Mucosa of rectum (tissue), 2 donors: ENCODE measurements around the gene SLC44A1.

Experiments
- H3K27ac ChIP-seq, 2 donors: one replicate each; pipeline ENCODE4 v1.7.0; 2013; ENCODE audit warnings: inconsistent platforms in 2 of 2, low read depth in 2 of 2, low read length in 2 of 2
- H3K27me3 ChIP-seq, 2 donors: one replicate each; pipeline ENCODE4 v1.7.0; 2013; ENCODE audit warnings: low read length in 2 of 2; ENCODE audit not compliant: control insufficient read depth in 2 of 2, insufficient read depth in 2 of 2
- H3K36me3 ChIP-seq, 2 donors: one replicate each; pipeline ENCODE4 v1.7.0; 2013; ENCODE audit warnings: low read length in 2 of 2; ENCODE audit not compliant: control insufficient read depth in 2 of 2, insufficient read depth in 2 of 2
- H3K4me1 ChIP-seq, 2 donors: one replicate each; pipeline ENCODE4 v1.7.0; 2013; ENCODE audit warnings: low read length in 2 of 2, mild to moderate bottlenecking in 1 of 2; ENCODE audit not compliant: control insufficient read depth in 2 of 2, insufficient read depth in 2 of 2
- H3K4me3 ChIP-seq, 2 donors: one replicate each; pipeline ENCODE4 v1.7.0; 2013; ENCODE audit warnings: low read length in 2 of 2
- H3K9ac ChIP-seq, 2 donors: one replicate each; pipeline ENCODE4 v1.7.0; 2013; ENCODE audit warnings: low read length in 2 of 2, low read depth in 1 of 2, mild to moderate bottlenecking in 1 of 2
- H3K9me3 ChIP-seq, 2 donors: one replicate each; pipeline ENCODE4 v1.7.0; 2013; ENCODE audit warnings: low read length in 2 of 2; ENCODE audit not compliant: control insufficient read depth in 2 of 2
- donor health status: healthy.
- donor health status: Normal muscosa, but diverticular disease.

The SLC44A1 gene

GRCh38 chr9:105457560-105458294 is 213.3 kb downstream of the SLC44A1 start:
- H3K4me1 ChIP-seq: no peaks in the 10 kb centered on the region
- no peak overlapping the region for H3K4me3 ChIP-seq
- H3K9me3 ChIP-seq: no peaks in the 10 kb centered on the region
- H3K9ac ChIP-seq: no peak overlapping the region
- H3K27me3 ChIP-seq: no peaks in the 10 kb centered on the region
- no peak overlapping the region for H3K27ac ChIP-seq
- H3K36me3 ChIP-seq: no peaks in the 10 kb centered on the region

DNA sequence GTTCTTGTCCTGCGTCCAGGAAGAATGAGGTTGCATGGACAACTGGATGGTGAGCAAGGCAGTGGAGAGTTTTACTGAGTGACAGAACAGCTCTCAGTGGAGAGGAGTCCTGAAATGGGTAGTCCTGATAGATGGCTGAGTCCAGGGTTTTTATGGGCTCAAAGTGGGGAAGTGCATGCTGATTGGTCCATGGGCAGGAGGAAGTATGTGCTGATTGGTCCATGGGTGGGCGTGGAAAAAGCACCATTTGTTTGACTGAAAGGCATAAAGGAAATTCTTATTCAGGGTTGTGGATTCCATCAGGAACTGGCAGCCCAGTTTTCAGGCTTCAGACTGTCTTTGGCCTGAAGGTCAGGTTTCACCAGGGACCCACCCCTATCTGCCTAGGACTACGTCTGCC is 214.0 kb downstream of the SLC44A1 start:
- Histone ChIP-seq H3K27ac (no peak overlapping the region), H3K4me3 (no peak overlapping the region), H3K27me3 (no peaks in the 10 kb centered on the region), H3K4me1 (no peaks in the 10 kb centered on the region), H3K36me3 (no peaks in the 10 kb centered on the region), H3K9me3 (no peaks in the 10 kb centered on the region), H3K9ac (no peak overlapping the region)

DNA sequence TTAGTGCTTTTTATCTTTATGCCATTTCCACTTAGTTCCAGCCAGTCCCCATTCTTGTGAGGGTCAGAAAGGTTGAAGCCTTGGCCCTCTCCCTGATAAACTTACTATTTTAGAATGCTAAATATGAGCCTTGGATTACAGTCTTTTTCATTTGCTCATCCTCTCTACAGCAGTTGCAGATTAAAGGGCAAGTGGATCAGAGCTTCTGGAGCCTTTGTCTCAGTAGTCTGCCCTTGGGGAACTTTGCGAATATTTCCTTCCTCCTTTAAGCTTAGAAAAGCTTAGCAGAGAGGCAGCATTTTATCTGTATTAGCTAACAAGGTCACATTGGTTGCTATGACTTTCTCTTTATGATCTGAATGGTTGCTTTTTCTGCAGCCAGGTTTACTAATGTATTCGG is 214.9 kb downstream of the SLC44A1 start:
- Histone ChIP-seq H3K27ac (no peak overlapping the region), H3K9me3 (no peaks in the 10 kb centered on the region), H3K36me3 (no peaks in the 10 kb centered on the region), H3K9ac (no peak overlapping the region), H3K4me1 (no peaks in the 10 kb centered on the region), H3K4me3 (no peak overlapping the region), H3K27me3 (no peaks in the 10 kb centered on the region)

GRCh38 chr9:105466898-105467455 is 222.5 kb downstream of the SLC44A1 start:
- no peak overlapping the region for H3K27ac ChIP-seq
- H3K27me3 ChIP-seq: no peaks in the 10 kb centered on the region
- no peaks in the 10 kb centered on the region for H3K9me3 ChIP-seq
- H3K4me3 ChIP-seq: no peak overlapping the region
- no peaks in the 10 kb centered on the region for H3K4me1 ChIP-seq
- H3K36me3 ChIP-seq: peaks cover 5 to 10% of the 10 kb centered on the region in 2 donors
- H3K9ac ChIP-seq: no peak overlapping the region

GRCh38 chr9:105468875-105469274 is 224.4 kb downstream of the SLC44A1 start:
- H3K9me3 ChIP-seq: no peaks in the 10 kb centered on the region
- H3K27ac ChIP-seq: no peak overlapping the region
- H3K27me3 ChIP-seq: no peaks in the 10 kb centered on the region
- no peaks in the 10 kb centered on the region for H3K4me1 ChIP-seq
- no peak overlapping the region for H3K9ac ChIP-seq
- peaks cover 5 to 10% of the 10 kb centered on the region in 2 donors for H3K36me3 ChIP-seq
- no peak overlapping the region for H3K4me3 ChIP-seq

DNA sequence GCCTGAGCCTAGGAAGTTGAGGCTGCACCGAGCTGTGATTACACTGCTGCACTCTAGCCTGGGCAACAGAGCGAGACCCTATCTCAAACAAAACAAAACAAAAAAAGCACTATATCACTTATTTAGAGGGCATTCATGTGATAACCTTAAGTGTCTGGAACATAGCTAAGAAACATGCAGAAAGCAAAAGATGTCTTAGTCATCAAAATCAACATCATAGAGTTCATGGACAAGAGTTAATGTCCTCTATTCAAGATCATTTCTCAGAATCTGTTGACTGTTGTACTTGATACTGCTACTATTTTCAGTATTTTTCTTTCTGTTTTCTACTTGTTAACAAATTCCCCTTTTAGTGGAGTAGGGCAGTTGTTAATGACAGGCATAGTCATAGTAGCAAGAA is 228.8 kb downstream of the SLC44A1 start:
- H3K36me3 ChIP-seq: peaks cover 0 to 4% of the 10 kb centered on the region in 2 donors
- no peak overlapping the region for H3K9ac ChIP-seq
- no peaks in the 10 kb centered on the region for H3K27me3 ChIP-seq
- no peaks in the 10 kb centered on the region for H3K4me1 ChIP-seq
- H3K27ac ChIP-seq: no peak overlapping the region
- H3K9me3 ChIP-seq: no peaks in the 10 kb centered on the region
- no peak overlapping the region for H3K4me3 ChIP-seq

DNA sequence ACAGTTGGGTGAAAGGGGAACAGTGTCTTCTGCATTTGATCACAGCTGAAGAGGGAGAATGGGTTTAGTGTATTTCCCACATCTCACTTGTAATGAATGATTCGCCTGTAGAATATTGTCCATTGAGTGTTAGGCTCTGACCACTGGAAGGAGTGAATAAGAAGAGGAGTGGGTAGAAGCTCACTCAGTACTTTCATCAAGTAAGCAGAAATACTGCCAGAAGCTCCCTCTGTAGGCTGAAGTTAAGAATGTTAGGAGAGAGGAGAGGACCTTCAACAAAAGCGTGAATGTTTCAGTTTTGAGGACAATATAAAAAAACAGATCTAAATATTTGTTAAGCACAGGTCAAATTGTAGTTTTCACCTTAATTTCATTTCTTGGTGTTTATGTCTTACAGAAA is 230.9 kb downstream of the SLC44A1 start:
- Histone ChIP-seq H3K27me3 (no peaks in the 10 kb centered on the region), H3K27ac (no peak overlapping the region), H3K4me1 (no peaks in the 10 kb centered on the region), H3K4me3 (no peak overlapping the region), H3K9me3 (no peaks in the 10 kb centered on the region), H3K9ac (no peak overlapping the region), H3K36me3 (no peaks in the 10 kb centered on the region)

- Histone ChIP-seq H3K9me3 (no peaks in the 10 kb centered on the region), H3K4me1 (no peaks in the 10 kb centered on the region), H3K36me3 (no peaks in the 10 kb centered on the region), H3K4me3 (no peak overlapping the region), H3K27me3 (no peaks in the 10 kb centered on the region), H3K27ac (no peak overlapping the region), H3K9ac (no peak overlapping the region)
Measured at GRCh38 chr9:105479846-105480245, 235.4 kb downstream of the SLC44A1 start.

GRCh38 chr9:105483618-105484017 is 239.2 kb downstream of the SLC44A1 start:
- no peaks in the 10 kb centered on the region for H3K9me3 ChIP-seq
- H3K36me3 ChIP-seq: peaks cover 0 to 3% of the 10 kb centered on the region in 2 donors
- no peaks in the 10 kb centered on the region for H3K27me3 ChIP-seq
- H3K4me1 ChIP-seq: no peaks in the 10 kb centered on the region
- H3K9ac ChIP-seq: no peak overlapping the region
- H3K27ac ChIP-seq: no peak overlapping the region
- H3K4me3 ChIP-seq: no peak overlapping the region

- Histone ChIP-seq H3K27ac (no peak overlapping the region), H3K4me1 (no peaks in the 10 kb centered on the region), H3K36me3 (peaks cover 0 to 3% of the 10 kb centered on the region in 2 donors), H3K27me3 (no peaks in the 10 kb centered on the region), H3K9me3 (no peaks in the 10 kb centered on the region), H3K9ac (no peak overlapping the region), H3K4me3 (no peak overlapping the region)
Measured at GRCh38 chr9:105484226-105484625, 239.8 kb downstream of the SLC44A1 start.
